ENCODE results near the gene IVL.

The IVL gene

GRCh38 chr1:152899027-152899426 lies 9.3 kb upstream of the IVL start:
- H3K9me2 ChIP-seq (replicated peaks; ENCODE audit: insufficient read depth, low read length), result no peaks in the 10 kb centered on the region
- H3K9me3 ChIP-seq (replicated peaks; ENCODE audit: insufficient read depth, low read length), result no peaks in the 10 kb centered on the region
- H3K4me2 ChIP-seq (ENCODE audit: low read depth, low read length), result no peak overlapping the region
- no peak overlapping the region for H3K4me3 ChIP-seq (ENCODE audit: low read length)
- no peaks in the 10 kb centered on the region for H3F3A ChIP-seq (ENCODE audit: insufficient read depth, low read length)
- no peaks in the 10 kb centered on the region for H3K4me1 ChIP-seq (ENCODE audit: low read length)
- H3K27me3 ChIP-seq (replicated peaks; ENCODE audit: insufficient read depth, low read length), result no peaks in the 10 kb centered on the region
- H4K20me1 ChIP-seq (ENCODE audit: insufficient read depth, low read length), result no peaks in the 10 kb centered on the region
- H2AFZ ChIP-seq (ENCODE audit: low read length), result no peak overlapping the region
- no peak for DNase-seq
- no peaks in the 10 kb centered on the region for H3K79me2 ChIP-seq (ENCODE audit: low read length)
- H3K36me3 ChIP-seq (replicated peaks; ENCODE audit: insufficient read depth, low read length), result no peaks in the 10 kb centered on the region
- H3K27ac ChIP-seq (ENCODE audit: low read length), result no peak overlapping the region
- TF ChIP-seq EZH2 (optimal IDR thresholded peaks at IDR 0.05; ENCODE audit: low read depth, low read length) (no peak), CTCF (IDR thresholded peaks at IDR 0.05; ENCODE audit: low read length) (no peak), EZH2phosphoT487 (IDR thresholded peaks at IDR 0.05; ENCODE audit: low read length) (no peak)
- no peak overlapping the region for H3K9ac ChIP-seq (ENCODE audit: low read length)

GRCh38 chr1:152899883-152900282 lies 8.5 kb upstream of the IVL start:
- no peaks in the 10 kb centered on the region for H3K36me3 ChIP-seq (replicated peaks; ENCODE audit: insufficient read depth, low read length)
- no peak overlapping the region for H3K27ac ChIP-seq (ENCODE audit: low read length)
- H3F3A ChIP-seq (ENCODE audit: insufficient read depth, low read length), result no peaks in the 10 kb centered on the region
- no peak for DNase-seq
- H3K4me1 ChIP-seq (ENCODE audit: low read length), result no peaks in the 10 kb centered on the region
- no peaks in the 10 kb centered on the region for H3K79me2 ChIP-seq (ENCODE audit: low read length)
- H2AFZ ChIP-seq (ENCODE audit: low read length), result no peak overlapping the region
- H3K9ac ChIP-seq (ENCODE audit: low read length), result no peak overlapping the region
- H3K4me2 ChIP-seq (ENCODE audit: low read depth, low read length), result no peak overlapping the region
- H3K4me3 ChIP-seq (ENCODE audit: low read length), result no peak overlapping the region
- no peaks in the 10 kb centered on the region for H3K9me2 ChIP-seq (replicated peaks; ENCODE audit: insufficient read depth, low read length)
- TF ChIP-seq EZH2 (optimal IDR thresholded peaks at IDR 0.05; ENCODE audit: low read depth, low read length), result no peak
- no peaks in the 10 kb centered on the region for H3K27me3 ChIP-seq (replicated peaks; ENCODE audit: insufficient read depth, low read length)
- H4K20me1 ChIP-seq (ENCODE audit: insufficient read depth, low read length), result no peaks in the 10 kb centered on the region
- no peaks in the 10 kb centered on the region for H3K9me3 ChIP-seq (replicated peaks; ENCODE audit: insufficient read depth, low read length)

DNA sequence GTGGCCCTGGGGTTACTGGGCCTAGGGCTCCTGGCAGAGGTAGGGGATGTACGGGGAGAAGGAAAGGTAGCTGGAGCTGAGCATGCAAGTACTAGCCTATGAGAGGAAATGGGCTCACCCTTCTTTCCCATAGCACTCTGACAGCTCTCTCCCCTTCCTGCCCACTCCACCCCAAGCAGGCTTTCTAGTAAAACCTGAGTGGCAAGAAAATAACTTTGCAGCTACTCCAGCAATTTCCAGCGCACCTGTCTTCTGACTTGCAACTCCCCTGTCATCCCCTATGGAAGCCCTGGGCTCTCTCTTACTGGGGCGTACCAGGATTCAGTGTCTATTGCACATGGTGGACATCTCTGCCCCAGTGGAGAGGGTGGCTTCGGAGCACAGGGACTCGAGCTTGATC lies 6.7 kb upstream of the IVL start:
- H3K36me3 ChIP-seq (replicated peaks; ENCODE audit: insufficient read depth, low read length), result no peaks in the 10 kb centered on the region
- no peaks in the 10 kb centered on the region for H3K4me1 ChIP-seq (ENCODE audit: low read length)
- H3K27ac ChIP-seq (ENCODE audit: low read length), result no peak overlapping the region
- no peaks in the 10 kb centered on the region for H3K9me2 ChIP-seq (replicated peaks; ENCODE audit: insufficient read depth, low read length)
- H3K4me2 ChIP-seq (ENCODE audit: low read depth, low read length), result no peak overlapping the region
- H2AFZ ChIP-seq (ENCODE audit: low read length), result no peak overlapping the region
- no peak for TF ChIP-seq EZH2phosphoT487 (IDR thresholded peaks at IDR 0.05; ENCODE audit: low read length)
- no peak for TF ChIP-seq EZH2 (optimal IDR thresholded peaks at IDR 0.05; ENCODE audit: low read depth, low read length)
- no peak for TF ChIP-seq CTCF (IDR thresholded peaks at IDR 0.05; ENCODE audit: low read length)
- no peak overlapping the region for H3K9ac ChIP-seq (ENCODE audit: low read length)
- no peaks in the 10 kb centered on the region for H3K9me3 ChIP-seq (replicated peaks; ENCODE audit: insufficient read depth, low read length)
- H3K4me3 ChIP-seq (ENCODE audit: low read length), result no peak overlapping the region
- no peaks in the 10 kb centered on the region for H3K79me2 ChIP-seq (ENCODE audit: low read length)
- H3K27me3 ChIP-seq (replicated peaks; ENCODE audit: insufficient read depth, low read length), result no peaks in the 10 kb centered on the region
- DNase-seq, result no peak
- H4K20me1 ChIP-seq (ENCODE audit: insufficient read depth, low read length), result no peaks in the 10 kb centered on the region
- H3F3A ChIP-seq (ENCODE audit: insufficient read depth, low read length), result no peaks in the 10 kb centered on the region

DNA sequence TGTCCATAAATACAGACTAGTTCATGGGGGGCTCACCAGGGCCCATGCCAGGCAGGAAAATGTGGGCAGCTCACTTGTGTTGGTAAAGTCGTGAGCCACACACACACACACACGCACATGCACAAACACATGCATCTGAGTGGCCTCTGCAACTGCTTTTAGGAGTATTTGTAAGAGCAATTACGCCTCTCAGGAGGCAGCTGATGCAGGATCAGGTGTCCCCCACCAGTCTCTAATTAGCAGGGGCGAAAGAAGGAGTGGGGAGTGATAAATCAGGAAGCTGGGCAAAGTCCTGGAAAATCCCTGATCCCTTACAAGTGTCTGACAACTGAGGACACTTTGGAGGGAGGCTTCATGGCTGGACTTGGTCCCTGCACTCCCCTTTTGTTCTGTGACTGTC lies 5.7 kb upstream of the IVL start:
- no peak overlapping the region for H2AFZ ChIP-seq (ENCODE audit: low read length)

More for the DNA sequence above, 5.7 kb upstream of the IVL start:
- no peaks in the 10 kb centered on the region for H3K36me3 ChIP-seq (replicated peaks; ENCODE audit: insufficient read depth, low read length)
- no peaks in the 10 kb centered on the region for H3K27me3 ChIP-seq (replicated peaks; ENCODE audit: insufficient read depth, low read length)
- no peak overlapping the region for H3K27ac ChIP-seq (ENCODE audit: low read length)
- DNase-seq, result no peak
- H3F3A ChIP-seq (ENCODE audit: insufficient read depth, low read length), result no peaks in the 10 kb centered on the region
- H3K9ac ChIP-seq (ENCODE audit: low read length), result no peak overlapping the region
- H3K4me1 ChIP-seq (ENCODE audit: low read length), result no peaks in the 10 kb centered on the region
- H4K20me1 ChIP-seq (ENCODE audit: insufficient read depth, low read length), result no peaks in the 10 kb centered on the region
- no peaks in the 10 kb centered on the region for H3K9me3 ChIP-seq (replicated peaks; ENCODE audit: insufficient read depth, low read length)
- H3K9me2 ChIP-seq (replicated peaks; ENCODE audit: insufficient read depth, low read length), result no peaks in the 10 kb centered on the region
- no peak for TF ChIP-seq EZH2 (optimal IDR thresholded peaks at IDR 0.05; ENCODE audit: low read depth, low read length)
- TF ChIP-seq EZH2phosphoT487 (IDR thresholded peaks at IDR 0.05; ENCODE audit: low read length), result no peak
- TF ChIP-seq CTCF (IDR thresholded peaks at IDR 0.05; ENCODE audit: low read length), result no peak
- H3K4me3 ChIP-seq (ENCODE audit: low read length), result no peak overlapping the region
- no peak overlapping the region for H3K4me2 ChIP-seq (ENCODE audit: low read depth, low read length)
- no peaks in the 10 kb centered on the region for H3K79me2 ChIP-seq (ENCODE audit: low read length)
